HG03039 (cell line): ENCODE data around the gene DSE.

Source experiments
- ATAC-seq: cut with Tn5 transposase; IDR thresholded peaks from one replicate; pipeline ENCODE4 v1.9.1; 2021; ENCODE audit warnings: mild to moderate bottlenecking, moderate library complexity; ENCODE audit not compliant: unreplicated experiment

DSE gene

DNA sequence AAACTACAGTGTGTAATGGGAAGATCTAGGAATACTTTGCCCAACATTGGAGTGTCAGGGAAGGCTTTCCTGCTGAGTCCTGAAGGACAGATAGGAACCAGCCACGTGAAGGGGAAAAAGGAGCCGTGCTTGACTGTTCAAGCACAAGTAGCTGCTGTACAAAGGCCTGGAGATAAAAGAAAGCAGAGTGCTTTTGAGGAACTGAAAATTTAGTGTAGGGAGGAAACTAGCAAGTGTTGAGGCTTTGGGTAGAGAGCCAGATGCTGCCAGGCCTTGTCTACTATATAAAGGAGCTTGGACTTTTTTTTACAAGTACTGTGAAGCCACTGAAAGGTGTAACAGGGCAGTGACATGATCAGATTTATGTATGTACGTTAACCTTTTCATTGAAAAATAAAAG is 39.0 kb downstream of the DSE start:
- peak; percentile 69 for ATAC-seq

GRCh38 chr6:116411284-116411623 is 40.5 kb downstream of the DSE start:
- ATAC-seq = no peak

GRCh38 chr6:116412270-116412669 is 41.5 kb downstream of the DSE start:
- no peak for ATAC-seq

GRCh38 chr6:116413357-116413756 is 42.6 kb downstream of the DSE start:
- no peak for ATAC-seq

DNA sequence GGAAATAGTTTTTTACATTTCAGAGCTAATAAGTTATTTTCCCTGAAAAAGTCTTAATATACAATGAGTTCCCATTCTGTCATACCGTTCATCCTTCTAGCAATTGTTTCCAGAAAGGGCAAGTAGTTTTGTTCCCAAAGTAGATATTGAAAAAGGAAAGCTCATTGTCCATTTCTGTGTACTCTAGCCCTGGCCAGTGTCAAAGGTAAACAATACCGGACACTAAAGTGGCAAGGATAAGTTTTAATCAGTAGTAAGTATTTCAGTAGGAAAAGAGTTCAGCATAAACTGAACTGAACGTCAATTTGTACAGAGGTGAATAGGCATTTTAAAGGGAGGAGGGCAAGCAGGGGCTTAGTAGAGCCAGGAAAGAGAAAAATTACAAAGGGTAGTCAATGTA is 46.9 kb downstream of the DSE start:
- no peak for ATAC-seq

DNA sequence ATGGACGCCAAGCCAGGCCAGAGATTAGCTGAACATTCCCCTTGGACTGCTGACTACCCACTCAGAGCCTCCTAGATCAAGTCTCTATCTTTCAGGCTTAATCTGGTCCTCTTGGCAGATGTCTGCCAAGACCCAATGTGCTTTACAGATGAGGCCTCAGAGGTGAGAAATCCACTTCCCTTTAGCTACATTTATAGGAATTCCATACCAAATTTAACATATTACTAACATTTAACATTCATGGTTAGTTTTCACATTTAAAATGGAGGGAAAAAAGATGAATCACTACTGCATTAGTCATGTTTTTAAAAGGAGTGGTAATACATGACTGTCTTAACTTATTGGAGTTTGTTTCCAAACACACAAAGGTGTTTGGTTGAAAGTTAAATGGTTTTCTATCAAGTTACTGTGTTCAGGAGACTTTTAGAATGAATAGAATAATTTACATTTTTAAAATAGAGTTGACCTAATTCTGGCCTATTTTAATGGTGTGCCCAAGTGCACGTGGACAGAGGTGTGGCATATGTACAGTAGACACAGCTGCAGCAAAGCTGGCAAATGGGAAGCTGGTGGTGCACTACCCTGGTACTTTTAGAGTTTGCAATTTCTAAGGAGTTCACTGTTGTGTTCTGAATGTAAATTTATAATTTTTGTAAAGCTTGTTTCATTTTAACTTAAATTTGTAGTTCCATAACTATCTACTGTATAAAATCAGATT is 48.5 kb downstream of the DSE start:
- no peak for ATAC-seq

- ATAC-seq = no peak
Observed at GRCh38 chr6:116420341-116420740, 49.6 kb downstream of the DSE start.

DNA sequence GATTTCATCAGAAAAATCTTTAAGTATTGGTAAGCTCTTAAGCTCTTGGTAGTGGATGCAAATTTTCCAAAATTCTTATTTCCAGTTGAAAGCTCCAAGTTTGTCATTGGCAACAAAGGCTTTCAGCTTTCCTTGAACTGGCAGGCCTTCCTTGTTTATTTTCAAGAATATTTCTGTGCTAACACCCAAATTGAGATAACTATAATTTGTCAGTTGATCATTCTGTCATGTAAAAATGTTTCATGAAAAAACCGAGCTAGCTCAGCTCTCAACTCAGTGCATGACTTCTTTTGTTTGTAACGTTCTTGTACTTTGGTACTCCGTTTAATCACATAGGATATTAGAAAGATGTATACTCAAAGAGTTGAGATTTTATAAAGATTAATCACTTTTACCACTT is 51.5 kb downstream of the DSE start:
- no peak for ATAC-seq

DNA sequence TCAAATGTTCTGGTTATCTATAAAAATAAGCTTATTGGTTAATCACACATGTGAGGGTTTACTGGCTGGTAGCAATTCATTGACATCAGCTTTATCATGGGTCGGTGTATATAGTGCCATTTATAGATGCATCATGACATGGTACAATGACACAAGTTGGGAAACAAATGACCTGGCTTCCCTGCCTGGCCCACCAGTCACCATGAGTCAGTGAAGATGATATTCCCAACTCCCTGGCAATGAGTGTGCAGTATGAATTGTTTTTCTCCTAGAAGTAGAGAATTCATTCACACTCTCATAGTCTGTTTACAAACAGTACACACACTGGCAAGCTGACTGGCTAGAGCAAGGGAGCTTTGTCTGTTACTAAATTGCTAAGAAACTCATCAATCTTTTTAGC is 53.3 kb downstream of the DSE start:
- ATAC-seq = no peak

- ATAC-seq = no peak
Observed at GRCh38 chr6:116426551-116426950, 55.8 kb downstream of the DSE start.

GRCh38 chr6:116429111-116429510 is 58.4 kb downstream of the DSE start:
- no peak for ATAC-seq

GRCh38 chr6:116430860-116431259 is 60.1 kb downstream of the DSE start:
- no peak for ATAC-seq

DNA sequence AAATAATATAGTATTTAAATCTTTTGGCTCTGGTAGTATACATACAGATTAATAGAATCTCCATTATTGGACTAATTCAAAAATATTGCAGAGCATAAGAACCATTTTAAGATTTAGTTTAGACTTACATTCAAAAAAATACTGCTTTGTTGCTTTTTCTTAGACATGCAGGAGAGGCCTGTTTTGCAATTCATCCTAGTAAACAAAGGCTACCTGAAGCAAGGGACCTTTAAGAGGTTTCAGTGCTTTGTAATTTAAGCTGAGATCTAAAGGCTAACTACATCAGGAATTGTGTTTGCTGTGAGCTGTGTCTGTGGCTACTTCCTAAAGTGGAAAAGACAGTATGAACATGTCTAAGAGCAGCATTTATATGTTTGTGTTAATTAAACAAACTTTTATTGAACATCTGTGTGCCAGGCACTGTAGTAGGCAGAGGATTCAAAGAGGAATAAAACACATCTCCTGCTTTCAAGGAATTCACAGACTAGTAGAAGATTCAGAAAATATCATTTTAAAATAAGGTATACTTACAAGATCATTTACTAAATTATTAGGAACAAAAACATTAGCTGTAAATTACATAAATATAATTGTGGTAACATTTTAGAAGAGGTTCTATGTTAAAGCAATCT is 61.3 kb downstream of the DSE start:
- no peak for ATAC-seq

DNA sequence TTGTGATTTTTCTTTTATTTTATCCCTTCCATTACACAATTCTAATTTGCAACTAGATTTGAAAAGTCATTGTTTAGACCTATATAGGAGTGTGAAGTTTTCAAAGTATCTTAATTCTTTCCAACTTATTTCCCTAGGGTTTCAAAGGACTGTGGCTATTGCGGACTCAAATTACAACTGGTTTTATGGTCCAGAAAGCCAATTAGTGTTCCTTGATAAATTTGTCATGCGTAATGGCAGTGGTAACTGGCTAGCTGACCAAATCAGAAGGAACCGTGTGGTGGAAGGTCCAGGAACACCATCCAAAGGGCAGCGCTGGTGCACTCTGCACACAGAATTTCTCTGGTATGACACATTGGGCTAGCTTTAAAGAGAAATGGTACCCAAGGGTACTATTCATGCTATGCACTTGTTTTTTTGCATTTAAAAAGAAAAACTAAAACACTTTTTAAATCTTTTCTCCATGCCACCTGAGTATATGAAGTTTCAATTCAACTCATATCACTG is 62.5 kb downstream of the DSE start:
- no peak for ATAC-seq

DNA sequence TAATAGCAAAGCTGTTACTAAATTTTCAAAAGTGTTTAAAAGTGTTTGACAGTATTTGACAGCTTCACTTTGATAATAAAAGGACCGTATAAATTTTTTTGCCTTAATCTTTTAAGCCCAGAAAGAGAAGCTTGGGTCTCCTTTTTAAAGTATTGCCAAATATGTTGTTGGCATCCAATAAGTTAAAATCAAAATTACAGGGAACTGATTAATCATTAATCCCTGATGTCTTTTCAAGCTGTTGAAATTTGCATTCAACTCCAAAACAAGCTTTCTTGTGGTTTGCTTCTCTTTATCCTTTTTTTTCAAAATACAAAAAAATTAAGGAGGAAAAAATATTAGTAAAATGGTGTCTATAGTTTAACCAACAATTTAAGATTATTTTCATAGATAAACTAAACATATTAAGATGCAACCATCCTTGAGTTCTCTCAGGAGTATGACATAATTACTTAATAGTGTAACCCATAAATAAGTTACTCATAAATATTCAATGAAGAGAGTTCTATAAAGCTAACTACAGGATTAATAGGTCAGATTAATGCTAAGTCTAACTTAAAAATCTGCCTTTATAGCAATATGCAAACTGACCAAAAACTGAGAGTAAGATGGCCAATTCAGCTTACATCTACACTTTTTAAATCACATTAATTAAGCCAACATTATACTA is 63.4 kb downstream of the DSE start:
- ATAC-seq = no peak

DNA sequence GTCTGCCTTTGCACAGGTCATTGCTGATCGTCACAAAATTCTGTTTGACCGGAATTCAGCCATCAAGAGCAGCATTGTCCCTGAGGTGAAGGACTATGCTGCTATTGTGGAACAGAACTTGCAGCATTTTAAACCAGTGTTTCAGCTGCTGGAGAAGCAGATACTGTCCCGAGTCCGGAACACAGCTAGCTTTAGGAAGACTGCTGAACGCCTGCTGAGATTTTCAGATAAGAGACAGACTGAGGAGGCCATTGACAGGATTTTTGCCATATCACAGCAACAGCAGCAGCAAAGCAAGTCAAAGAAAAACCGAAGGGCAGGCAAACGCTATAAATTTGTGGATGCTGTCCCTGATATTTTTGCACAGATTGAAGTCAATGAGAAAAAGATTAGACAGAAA is 65.8 kb downstream of the DSE start:
- no peak for ATAC-seq

GRCh38 chr6:116437656-116438055 is 66.9 kb downstream of the DSE start:
- no peak for ATAC-seq

GRCh38 chr6:116438590-116439448 is 68.1 kb downstream of the DSE start:
- ATAC-seq = no peak

GRCh38 chr6:116439522-116440051 is 68.8 kb downstream of the DSE start:
- ATAC-seq = no peak

GRCh38 chr6:116443105-116443504 is 72.4 kb downstream of the DSE start:
- no peak for ATAC-seq

- no peak for ATAC-seq
Observed at GRCh38 chr6:116444092-116444491, 73.3 kb downstream of the DSE start.
